ENCODE measurements around the gene HLA-A.

The HLA-A gene

DNA sequence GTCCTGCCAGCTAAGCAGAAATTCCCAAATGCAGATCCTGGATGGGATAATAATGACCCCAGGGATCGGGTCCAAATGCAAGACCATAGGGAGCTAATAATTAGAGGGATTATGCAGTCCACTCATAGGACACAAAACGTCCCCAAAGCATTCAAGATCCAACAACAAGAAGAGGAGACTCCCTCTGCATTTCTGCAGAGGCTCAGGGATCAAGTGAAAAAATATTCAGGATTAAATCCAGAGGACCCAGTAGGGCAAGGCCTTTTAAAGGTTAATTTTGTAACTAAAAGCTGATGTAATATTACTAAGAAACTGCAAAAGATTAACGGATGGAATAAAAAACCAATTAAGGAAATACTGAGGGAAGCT, 22.2 kb downstream of the HLA-A start:
- Histone ChIP-seq H3K27ac (ENCODE audit: low read length) (peak overlapping the region; percentile 99), H3K27me3 (replicated peaks; ENCODE audit: insufficient read depth, low read length) (no peaks in the 10 kb centered on the region), H3F3A (ENCODE audit: insufficient read depth, low read length) (peaks cover 27% of the 10 kb centered on the region), H3K9me2 (replicated peaks; ENCODE audit: insufficient read depth, low read length) (no peaks in the 10 kb centered on the region), H3K36me3 (replicated peaks; ENCODE audit: insufficient read depth, low read length) (no peaks in the 10 kb centered on the region), H3K79me2 (ENCODE audit: low read length) (no peaks in the 10 kb centered on the region), H3K4me2 (ENCODE audit: low read depth, low read length) (peak overlapping the region; percentile 93), H3K9ac (ENCODE audit: low read length) (peak overlapping the region; percentile 92), H4K20me1 (ENCODE audit: insufficient read depth, low read length) (no peaks in the 10 kb centered on the region), H3K4me3 (ENCODE audit: low read length) (peak overlapping the region; percentile 44), H2AFZ (ENCODE audit: low read length) (no peak overlapping the region), H3K4me1 (ENCODE audit: low read length) (peaks cover 20% of the 10 kb centered on the region), H3K9me3 (replicated peaks; ENCODE audit: insufficient read depth, low read length) (no peaks in the 10 kb centered on the region)
- TF ChIP-seq CTCF (IDR thresholded peaks at IDR 0.05; ENCODE audit: low read length): no peak
- no peak for TF ChIP-seq EZH2phosphoT487 (IDR thresholded peaks at IDR 0.05; ENCODE audit: low read length)
- no peak for TF ChIP-seq EZH2 (optimal IDR thresholded peaks at IDR 0.05; ENCODE audit: low read depth, low read length)
- no peak for DNase-seq

DNA sequence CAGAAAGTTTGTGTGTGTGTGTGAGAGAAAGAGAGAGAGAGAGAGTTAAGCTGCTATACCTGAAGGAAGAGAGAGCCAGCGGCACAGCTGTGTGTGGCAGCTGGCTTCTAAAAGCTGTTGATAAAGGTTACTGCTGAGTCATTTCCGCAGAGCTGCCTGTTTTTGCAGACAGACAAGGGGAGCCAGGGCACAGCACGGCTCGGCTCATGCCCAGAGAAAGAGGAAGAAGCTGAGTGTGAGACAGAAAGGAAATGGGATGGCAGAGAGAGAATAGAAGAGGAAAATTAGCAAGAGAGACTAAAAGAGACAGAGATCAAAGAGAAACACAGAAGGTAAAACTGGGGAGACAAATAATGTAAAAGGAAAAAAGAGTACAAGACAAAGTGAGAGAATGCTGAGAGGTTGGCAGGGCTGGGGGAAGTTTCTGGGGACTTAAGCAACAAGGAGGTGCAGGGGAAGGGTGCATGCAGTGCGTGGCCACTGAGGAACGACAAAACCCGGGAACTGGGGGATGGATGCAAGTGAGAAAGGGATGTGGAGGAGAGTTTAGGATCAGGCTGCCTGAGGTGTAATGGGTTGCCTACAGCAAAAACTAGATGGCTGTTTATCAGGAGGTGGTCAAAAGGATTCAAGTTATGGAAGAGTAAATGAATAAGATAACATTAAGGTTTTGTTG, 22.7 kb downstream of the HLA-A start:
- peaks cover 27% of the 10 kb centered on the region for H3F3A ChIP-seq (ENCODE audit: insufficient read depth, low read length)
- no peaks in the 10 kb centered on the region for H3K27me3 ChIP-seq (replicated peaks; ENCODE audit: insufficient read depth, low read length)
- H3K4me1 ChIP-seq (ENCODE audit: low read length): peaks cover 17% of the 10 kb centered on the region
- H4K20me1 ChIP-seq (ENCODE audit: insufficient read depth, low read length): no peaks in the 10 kb centered on the region
- TF ChIP-seq EZH2phosphoT487 (IDR thresholded peaks at IDR 0.05; ENCODE audit: low read length): no peak
- TF ChIP-seq CTCF (IDR thresholded peaks at IDR 0.05; ENCODE audit: low read length): no peak
- TF ChIP-seq EZH2 (optimal IDR thresholded peaks at IDR 0.05; ENCODE audit: low read depth, low read length): no peak
- H3K4me3 ChIP-seq (ENCODE audit: low read length): peak overlapping the region; percentile 79
- peak overlapping the region; percentile 99 for H3K27ac ChIP-seq (ENCODE audit: low read length)
- no peaks in the 10 kb centered on the region for H3K36me3 ChIP-seq (replicated peaks; ENCODE audit: insufficient read depth, low read length)
- H2AFZ ChIP-seq (ENCODE audit: low read length): no peak overlapping the region
- peak overlapping the region; percentile 93 for H3K4me2 ChIP-seq (ENCODE audit: low read depth, low read length)
- H3K9me2 ChIP-seq (replicated peaks; ENCODE audit: insufficient read depth, low read length): no peaks in the 10 kb centered on the region
- peak; percentile 96 for DNase-seq
- H3K9ac ChIP-seq (ENCODE audit: low read length): peak overlapping the region; percentile 92
- H3K9me3 ChIP-seq (replicated peaks; ENCODE audit: insufficient read depth, low read length): no peaks in the 10 kb centered on the region
- H3K79me2 ChIP-seq (ENCODE audit: low read length): no peaks in the 10 kb centered on the region

DNA sequence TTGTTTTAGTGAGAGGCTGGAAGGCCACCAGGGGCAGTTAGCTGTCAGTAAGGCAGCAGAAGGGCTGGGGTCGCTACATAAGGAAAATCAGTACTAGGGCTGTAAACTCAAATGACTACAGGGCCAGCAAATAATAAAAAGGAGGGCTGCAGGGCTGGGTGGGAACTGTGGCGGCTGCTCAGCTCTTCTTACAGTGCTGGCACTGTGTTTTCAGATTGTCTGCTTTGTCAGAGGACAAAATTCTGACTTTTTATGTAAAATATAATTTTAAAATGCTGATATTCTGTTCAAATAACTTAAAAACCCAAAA, 23.2 kb downstream of the HLA-A start:
- Histone ChIP-seq H2AFZ (ENCODE audit: low read length) (no peak overlapping the region), H3K9me3 (replicated peaks; ENCODE audit: insufficient read depth, low read length) (no peaks in the 10 kb centered on the region), H3K9me2 (replicated peaks; ENCODE audit: insufficient read depth, low read length) (no peaks in the 10 kb centered on the region), H3K27ac (ENCODE audit: low read length) (peak overlapping the region; percentile 99), H4K20me1 (ENCODE audit: insufficient read depth, low read length) (no peaks in the 10 kb centered on the region), H3K4me3 (ENCODE audit: low read length) (peak overlapping the region; percentile 79), H3K27me3 (replicated peaks; ENCODE audit: insufficient read depth, low read length) (no peaks in the 10 kb centered on the region), H3F3A (ENCODE audit: insufficient read depth, low read length) (peaks cover 27% of the 10 kb centered on the region), H3K36me3 (replicated peaks; ENCODE audit: insufficient read depth, low read length) (no peaks in the 10 kb centered on the region), H3K9ac (ENCODE audit: low read length) (peak overlapping the region; percentile 92), H3K79me2 (ENCODE audit: low read length) (no peaks in the 10 kb centered on the region), H3K4me1 (ENCODE audit: low read length) (peaks cover 17% of the 10 kb centered on the region), H3K4me2 (ENCODE audit: low read depth, low read length) (peak overlapping the region; percentile 93)
- DNase-seq: no peak
- TF ChIP-seq EZH2phosphoT487 (IDR thresholded peaks at IDR 0.05; ENCODE audit: low read length) (no peak), EZH2 (optimal IDR thresholded peaks at IDR 0.05; ENCODE audit: low read depth, low read length) (no peak), CTCF (IDR thresholded peaks at IDR 0.05; ENCODE audit: low read length) (no peak)

Measured in MM.1S (cell line).